ENCODE measurements around the gene MRPL32.

- no peak for TF ChIP-seq CTCF (IDR thresholded peaks at IDR 0.05)
- TF ChIP-seq REST (IDR thresholded peaks at IDR 0.05; ENCODE audit: insufficient read depth in 1 of 2, low read depth in 2 of 2, low read length in 1 of 2), result no peak
- no peak for TF ChIP-seq POLR2AphosphoS5 (IDR thresholded peaks at IDR 0.05; ENCODE audit: low read depth, low read length)
- no peak for TF ChIP-seq TCF7L2 (IDR thresholded peaks at IDR 0.05; ENCODE audit: low read depth, low read length)
- TF ChIP-seq SIN3A (IDR thresholded peaks at IDR 0.05; ENCODE audit: borderline replicate concordance, insufficient read depth, low read depth, low read length), result no peak
These were observed 20.2 kb downstream of the MRPL32 start for GRCh38 chr7:42952328-42952727.
